ENCODE measurements around the gene C20orf202.

The C20orf202 gene

GRCh38 chr20:1184638-1185315 lies 18.5 kb upstream of the C20orf202 start, which contains the start of gene TMEM74B:
Gene TMEM74B (minus strand): TSS chr20:1184981. CDS start chr20:1183801, 1,180 bp downstream.
- no peak for DNase-seq

GRCh38 chr20:1185316-1185741 lies 17.9 kb upstream of the C20orf202 start:
- DNase-seq = no peak

- no peak for DNase-seq
Observed at GRCh38 chr20:1185790-1186334, 17.4 kb upstream of the C20orf202 start.

GRCh38 chr20:1186367-1186991 lies 16.8 kb upstream of the C20orf202 start:
- no peak for DNase-seq

GRCh38 chr20:1187605-1188171 lies 15.6 kb upstream of the C20orf202 start:
- DNase-seq = no peak

- no peak for DNase-seq
Observed at GRCh38 chr20:1188347-1188746, 14.9 kb upstream of the C20orf202 start.

- no peak for DNase-seq
Observed at GRCh38 chr20:1189827-1190226, 13.4 kb upstream of the C20orf202 start.

- no peak for DNase-seq
Observed at GRCh38 chr20:1190847-1191246, 12.4 kb upstream of the C20orf202 start.

GRCh38 chr20:1191299-1191698 lies 12.0 kb upstream of the C20orf202 start:
- DNase-seq = no peak

- no peak for DNase-seq
Observed at GRCh38 chr20:1195226-1195625, 8.0 kb upstream of the C20orf202 start.

- DNase-seq = no peak
Observed at GRCh38 chr20:1196634-1197033, 6.6 kb upstream of the C20orf202 start.

- no peak for DNase-seq
Observed at GRCh38 chr20:1197801-1198200, 5.5 kb upstream of the C20orf202 start.

- no peak for DNase-seq
Observed at GRCh38 chr20:1198751-1199150, 4.5 kb upstream of the C20orf202 start.

GRCh38 chr20:1199212-1199873 lies 3.9 kb upstream of the C20orf202 start:
- no peak for DNase-seq

GRCh38 chr20:1199964-1200363 lies 3.3 kb upstream of the C20orf202 start:
- DNase-seq = no peak

- DNase-seq = no peak
Observed at GRCh38 chr20:1203630-1204029, 376 bp downstream of the C20orf202 start.

- no peak for DNase-seq
Observed at GRCh38 chr20:1204113-1204512, 859 bp downstream of the C20orf202 start.

GRCh38 chr20:1204576-1204975 lies 1.3 kb downstream of the C20orf202 start:
- DNase-seq = no peak

GRCh38 chr20:1205802-1206201 lies 2.5 kb downstream of the C20orf202 start:
- DNase-seq = no peak

GRCh38 chr20:1206366-1207148 lies 3.3 kb downstream of the C20orf202 start:
- DNase-seq = no peak

GRCh38 chr20:1207293-1207878 lies 4.1 kb downstream of the C20orf202 start:
- DNase-seq = no peak
